SW480 (cell line): Measurements from ENCODE around the gene NHS.

ENCODE experiments used
- DNase-seq: peaks from one replicate; pipeline ENCODE4 v3.0.0-alpha.2; 2016; ENCODE audit warnings: low spot score

NHS gene

GRCh38 chrX:17622331-17622730 lies 247.3 kb downstream of the NHS start:
- no peak for DNase-seq

DNA sequence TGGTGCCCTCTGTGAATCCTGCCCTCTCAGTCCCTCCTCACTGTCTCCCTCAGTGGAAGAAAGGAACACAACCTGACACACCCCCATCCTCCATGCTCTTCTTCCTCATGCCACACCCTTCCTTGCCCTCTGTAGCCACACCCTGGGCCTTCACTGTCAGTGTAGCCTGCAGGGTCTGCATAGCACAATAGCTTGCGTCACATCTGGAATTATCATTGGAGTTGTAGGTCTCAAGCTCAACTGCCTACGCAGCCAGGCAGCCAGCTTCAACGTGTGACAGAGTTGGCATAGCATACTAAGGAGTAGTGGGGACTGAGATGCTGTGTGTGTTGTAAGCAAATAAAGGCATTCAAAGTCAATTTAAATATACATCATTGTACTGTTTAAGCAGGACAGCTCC lies 248.8 kb downstream of the NHS start:
- DNase-seq = no peak

DNA sequence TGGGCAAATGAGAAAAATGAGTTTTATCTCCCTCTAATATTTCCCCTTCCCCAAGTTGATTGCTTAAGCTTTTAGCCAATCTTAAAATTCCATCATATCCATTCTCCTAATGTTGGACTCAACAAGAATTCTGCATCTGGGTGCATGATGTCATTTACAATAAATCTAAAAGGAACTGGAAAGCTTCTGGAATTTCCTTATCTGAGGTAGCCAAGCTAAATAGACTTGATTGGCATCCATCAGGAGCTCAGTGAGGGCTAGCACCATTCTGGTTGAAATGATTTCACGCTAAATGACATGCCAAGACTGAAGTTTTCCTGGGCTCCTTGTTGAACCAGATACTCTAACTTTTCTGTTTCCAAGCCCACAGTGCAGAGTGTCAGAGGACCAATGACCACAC lies 252.0 kb downstream of the NHS start:
- no peak for DNase-seq

DNA sequence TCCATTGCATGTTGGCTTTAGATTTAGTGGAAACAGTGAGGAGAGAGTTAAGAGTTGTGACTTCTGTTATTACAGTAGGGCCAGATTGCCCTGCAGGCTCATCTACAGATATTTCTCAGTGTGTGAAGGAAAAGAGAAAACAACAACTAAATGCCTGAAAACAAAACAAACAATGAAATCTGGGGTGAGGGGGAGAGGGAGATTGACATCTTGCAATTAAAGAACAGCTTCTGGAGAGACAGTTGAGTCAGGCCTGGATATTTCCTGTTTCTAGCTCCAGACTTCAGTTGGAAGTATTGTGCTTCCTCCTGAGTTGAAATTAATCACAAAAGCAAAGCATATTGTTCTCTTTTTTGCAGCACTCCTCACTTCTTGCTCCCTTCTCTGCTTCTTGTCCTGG lies 254.0 kb downstream of the NHS start:
- DNase-seq = no peak

GRCh38 chrX:17629519-17629918 lies 254.5 kb downstream of the NHS start:
- DNase-seq = no peak

GRCh38 chrX:17631647-17632046 lies 256.6 kb downstream of the NHS start:
- DNase-seq = no peak

DNA sequence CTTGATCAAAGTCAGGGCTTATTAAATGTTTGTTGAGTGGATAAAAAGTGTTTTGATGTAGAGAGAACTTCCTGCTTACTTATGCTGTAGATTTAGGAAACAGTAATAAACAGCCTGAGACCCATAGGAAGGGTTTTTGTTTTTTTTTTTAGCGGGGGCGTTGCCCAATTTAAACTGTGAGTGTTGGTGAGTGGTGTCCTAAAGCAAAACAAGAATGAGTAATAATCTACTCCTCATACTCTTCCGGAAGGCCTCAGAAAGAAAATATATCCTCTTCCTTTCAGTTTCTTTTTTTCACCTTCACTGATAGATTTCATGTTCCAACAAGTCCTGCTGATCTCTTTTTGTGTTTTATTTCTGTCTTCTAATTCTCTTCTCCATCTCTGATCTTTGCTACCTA lies 257.9 kb downstream of the NHS start:
- no peak for DNase-seq

DNA sequence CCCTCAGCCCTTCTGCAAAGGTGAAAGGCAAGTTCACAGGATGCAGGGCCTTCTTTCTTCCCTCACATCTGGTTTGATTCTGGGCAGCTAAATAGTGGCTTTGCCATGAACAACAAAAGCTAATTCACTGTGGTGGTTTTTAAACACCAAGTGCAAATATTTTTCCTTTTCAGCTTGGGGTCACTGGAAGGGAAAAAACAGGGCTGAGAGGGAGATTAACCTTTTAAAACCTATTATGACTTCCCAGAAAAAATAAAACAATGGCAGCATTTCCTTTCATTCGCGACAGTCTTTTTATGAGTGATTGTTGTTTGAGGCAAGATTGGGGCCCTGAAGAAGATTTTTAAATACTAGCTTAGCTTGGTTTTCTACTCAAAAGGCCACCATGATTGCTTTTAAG lies 258.5 kb downstream of the NHS start:
- no peak for DNase-seq

DNA sequence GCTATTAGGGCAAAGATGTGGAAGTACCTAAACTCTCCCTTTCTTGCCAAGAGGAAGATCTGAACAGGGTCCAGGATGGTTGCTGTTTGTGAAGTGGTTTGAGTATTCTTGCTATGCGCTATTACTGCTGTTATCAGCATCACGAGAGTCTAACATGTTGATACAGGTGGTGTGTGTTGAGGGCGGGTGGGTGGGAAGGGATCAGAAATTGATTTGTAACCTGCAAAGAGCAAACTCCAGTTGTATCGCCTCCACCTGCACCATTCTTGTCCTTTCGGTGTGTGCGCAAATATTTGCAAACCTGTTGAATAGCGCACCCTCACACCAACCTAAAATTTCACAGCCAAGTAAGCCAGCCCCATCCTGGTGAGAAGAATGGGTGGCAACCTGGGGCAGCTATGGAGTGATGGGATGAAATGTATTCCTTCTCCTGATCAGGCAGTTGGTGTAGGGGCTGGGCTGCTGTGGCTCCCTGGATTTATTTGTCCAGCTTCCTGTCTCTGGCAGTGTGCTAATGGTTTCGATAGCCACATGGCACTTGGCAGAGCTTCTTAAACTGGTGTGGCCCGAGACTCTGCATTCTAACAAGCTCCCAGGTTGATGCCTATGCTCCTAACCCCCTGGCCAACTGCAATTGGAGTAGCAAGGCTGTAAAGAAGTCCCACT lies 259.7 kb downstream of the NHS start:
- DNase-seq = no peak

GRCh38 chrX:17635231-17635630 lies 260.2 kb downstream of the NHS start:
- DNase-seq = no peak

- DNase-seq = no peak
Measured at GRCh38 chrX:17637235-17637634, 262.2 kb downstream of the NHS start.

DNA sequence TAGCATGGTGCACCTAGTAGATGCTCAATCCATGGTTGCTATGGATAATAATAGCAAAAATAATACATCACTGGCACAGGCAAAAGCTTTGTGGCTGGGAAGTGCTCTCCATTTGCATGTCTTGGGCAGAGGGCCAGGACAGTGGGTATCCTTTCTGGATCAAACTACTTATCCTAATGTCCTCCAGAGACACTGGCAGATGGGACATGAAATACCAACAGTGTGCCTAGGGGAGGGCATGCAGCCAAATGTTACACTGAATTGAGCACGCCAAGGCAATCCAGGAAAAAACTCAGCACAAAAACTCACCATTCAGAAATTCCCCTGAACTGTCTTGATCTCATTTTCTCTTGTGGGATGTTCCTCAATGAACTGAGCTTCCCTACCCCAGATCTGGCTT lies 263.7 kb downstream of the NHS start:
- no peak for DNase-seq

- no peak for DNase-seq
Measured at GRCh38 chrX:17642891-17643290, 267.9 kb downstream of the NHS start.

- DNase-seq = no peak
Measured at GRCh38 chrX:17643528-17643927, 268.5 kb downstream of the NHS start.

DNA sequence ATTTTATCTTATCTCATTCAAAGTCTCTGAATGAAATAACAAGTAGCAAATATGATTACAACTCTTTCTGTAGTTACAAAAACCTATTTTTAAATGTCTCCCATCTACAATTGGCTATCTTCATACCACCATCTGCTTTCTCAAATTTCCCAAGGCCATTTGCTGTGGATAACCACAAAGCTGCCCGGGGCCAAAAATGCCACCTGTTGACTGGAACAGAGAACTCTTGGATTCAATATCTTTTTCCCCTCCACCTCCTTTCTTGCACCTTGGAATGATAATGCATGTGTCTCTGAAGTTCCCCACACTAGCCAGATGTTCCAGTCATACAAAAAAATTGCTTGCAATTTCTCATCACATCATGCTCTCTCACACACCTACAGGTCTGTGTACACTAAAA lies 269.0 kb downstream of the NHS start:
- no peak for DNase-seq

DNA sequence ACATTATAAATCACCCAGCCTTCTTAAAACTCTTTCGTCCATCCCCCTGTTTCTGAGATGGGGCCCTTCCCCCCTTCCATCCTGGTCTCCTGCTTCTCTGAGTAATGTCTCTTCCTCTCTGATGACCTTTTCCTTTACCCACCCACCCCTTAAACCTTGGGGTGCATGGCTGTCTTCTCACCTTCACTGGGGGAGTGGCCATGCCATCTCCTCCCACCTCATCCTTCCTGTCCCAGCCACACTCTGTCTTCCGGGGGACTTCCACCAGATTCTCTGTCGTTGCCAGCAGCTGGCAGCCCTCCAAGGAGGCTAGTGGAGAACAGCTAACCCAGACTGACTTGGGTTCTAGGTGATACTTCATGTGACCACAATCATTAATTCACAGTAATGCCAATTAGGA lies 279.1 kb downstream of the NHS start:
- no peak for DNase-seq

DNA sequence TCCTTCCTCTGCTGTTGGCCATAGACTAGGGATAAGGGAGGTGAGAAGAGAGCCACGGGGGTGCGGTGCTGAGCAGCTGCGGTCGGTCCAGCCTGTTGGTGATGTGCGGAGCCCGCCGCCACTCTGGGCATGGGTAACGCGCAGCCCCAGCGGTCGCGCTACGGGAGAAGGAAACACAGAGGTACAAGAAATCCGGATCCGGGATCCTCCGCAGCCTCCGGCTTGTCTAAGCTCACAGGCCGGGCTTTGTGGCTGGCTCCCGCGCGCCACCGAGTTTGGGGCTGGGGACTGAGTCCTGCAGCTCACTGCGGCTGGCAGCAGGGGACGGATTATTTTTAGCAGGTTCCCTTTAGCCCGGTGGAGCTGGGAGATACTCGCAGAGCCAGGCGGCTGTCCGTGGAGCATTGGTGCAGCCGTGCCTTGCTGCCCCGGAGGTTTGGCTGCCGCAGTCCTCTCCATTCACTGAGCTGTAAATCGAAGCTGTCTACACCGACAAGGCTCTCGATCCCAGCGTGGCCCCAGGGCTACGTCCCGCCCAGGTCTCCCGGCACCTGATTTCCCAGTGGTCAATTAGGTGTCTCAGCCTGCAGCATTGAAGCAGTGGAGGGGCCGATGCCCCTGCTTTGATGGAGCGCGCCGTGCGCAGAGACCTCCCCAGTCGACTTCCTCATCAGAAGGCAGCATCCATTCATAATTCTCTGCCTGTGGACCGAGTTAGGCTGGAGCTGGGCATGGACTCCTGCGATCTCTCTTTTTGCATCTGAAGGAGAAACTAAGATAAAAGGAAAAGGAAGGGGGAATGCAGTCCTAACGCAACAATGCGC lies 280.4 kb downstream of the NHS start:
- DNase-seq = no peak

DNA sequence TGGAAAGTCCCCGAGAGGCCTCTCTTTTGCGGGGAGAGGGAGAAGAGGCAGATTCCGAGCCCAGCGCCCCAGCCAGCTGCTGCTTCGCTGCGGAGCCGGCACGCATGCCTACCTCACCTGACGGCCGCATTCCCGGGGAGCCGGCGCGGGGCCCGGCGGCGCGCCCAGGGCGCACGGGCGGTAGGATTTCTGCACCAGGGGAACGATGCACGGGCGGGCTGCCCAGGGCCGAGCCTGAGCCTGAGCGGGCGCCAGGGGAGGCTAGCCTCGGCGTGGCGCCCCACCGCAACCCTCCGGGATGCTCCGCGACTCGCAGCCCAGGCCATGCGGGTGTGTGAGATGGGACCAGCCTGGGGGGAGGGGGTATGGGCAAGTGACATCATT lies 281.0 kb downstream of the NHS start:
- DNase-seq = no peak

DNA sequence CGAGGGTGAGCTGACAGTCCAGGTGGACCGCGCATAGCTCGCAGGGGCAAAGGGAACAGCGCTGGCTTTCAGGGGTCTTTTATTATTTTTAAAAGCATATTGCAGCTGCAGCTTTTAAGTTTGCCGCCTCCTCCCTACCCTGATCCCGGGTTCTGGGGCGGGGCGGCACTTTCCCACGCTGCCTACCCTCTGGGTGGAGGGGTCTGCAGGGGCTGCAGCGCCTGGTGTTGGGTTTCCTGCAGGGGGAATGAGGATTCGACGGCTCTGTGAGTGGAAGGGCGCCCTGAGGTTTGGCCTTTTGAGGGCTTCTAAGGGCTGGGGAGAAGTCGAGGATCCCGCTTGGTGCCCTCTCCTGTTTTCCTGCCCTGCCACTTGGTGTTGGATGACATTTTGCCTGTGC lies 281.6 kb downstream of the NHS start:
- DNase-seq = no peak

DNA sequence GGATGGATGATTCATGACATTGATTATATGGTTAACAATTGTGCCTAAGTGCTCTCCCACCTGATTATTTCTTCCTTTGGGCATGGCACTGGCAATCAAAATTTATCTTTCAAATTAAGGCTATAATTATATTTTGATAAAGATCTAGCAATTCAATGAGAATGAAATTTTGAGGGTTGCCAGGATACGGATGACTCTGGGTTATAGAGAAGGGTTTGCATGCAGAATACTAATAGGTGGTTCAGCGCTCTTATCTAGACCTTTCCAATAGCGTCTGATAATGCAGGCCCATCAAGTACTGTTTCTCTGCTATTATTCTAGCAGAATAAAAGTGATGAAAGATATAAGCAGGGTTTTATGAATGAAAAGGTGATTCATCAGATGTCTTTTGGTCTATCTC lies 287.4 kb downstream of the NHS start:
- no peak for DNase-seq

- DNase-seq = no peak
Measured at GRCh38 chrX:17668929-17669328, 293.9 kb downstream of the NHS start.

GRCh38 chrX:17669458-17669857 lies 294.5 kb downstream of the NHS start:
- DNase-seq = no peak

GRCh38 chrX:17669891-17670290 lies 294.9 kb downstream of the NHS start:
- no peak for DNase-seq

- DNase-seq = no peak
Measured at GRCh38 chrX:17670874-17671273, 295.9 kb downstream of the NHS start.
